Tibial nerve (tissue), 4 donors: ENCODE data around the gene RAB42.

Experiments used
- EP300 ChIP-seq, 2 donors: sonication (generic); formaldehyde crosslinking; IDR thresholded peaks; one replicate each; pipeline ENCODE4 v1.6.1; 2017; ENCODE audit warnings: antibody characterized with exemption in 2 of 2, mild to moderate bottlenecking in 1 of 2
- POLR2A ChIP-seq, 2 donors: fragments of 450-650 bp; IDR thresholded peaks; one replicate each; pipeline ENCODE4 v1.6.1; 2017; ENCODE audit warnings: antibody characterized with exemption in 2 of 2, mild to moderate bottlenecking in 2 of 2, moderate library complexity in 2 of 2
- TF ChIP-seq, protein P1 (sequence below), 5 experiments: fragments of 200-600 bp in 3 of 5; fragments of 450-650 bp in 2 of 5; sonication (generic) in 3 of 5; IDR thresholded peaks; one replicate each; pipeline ENCODE4 v1.5.1; 2016 to 2019; ENCODE audit warnings: antibody characterized with exemption in 5 of 5, mild to moderate bottlenecking in 3 of 5, moderate library complexity in 2 of 5

- TF ChIP-seq, protein P1, sequence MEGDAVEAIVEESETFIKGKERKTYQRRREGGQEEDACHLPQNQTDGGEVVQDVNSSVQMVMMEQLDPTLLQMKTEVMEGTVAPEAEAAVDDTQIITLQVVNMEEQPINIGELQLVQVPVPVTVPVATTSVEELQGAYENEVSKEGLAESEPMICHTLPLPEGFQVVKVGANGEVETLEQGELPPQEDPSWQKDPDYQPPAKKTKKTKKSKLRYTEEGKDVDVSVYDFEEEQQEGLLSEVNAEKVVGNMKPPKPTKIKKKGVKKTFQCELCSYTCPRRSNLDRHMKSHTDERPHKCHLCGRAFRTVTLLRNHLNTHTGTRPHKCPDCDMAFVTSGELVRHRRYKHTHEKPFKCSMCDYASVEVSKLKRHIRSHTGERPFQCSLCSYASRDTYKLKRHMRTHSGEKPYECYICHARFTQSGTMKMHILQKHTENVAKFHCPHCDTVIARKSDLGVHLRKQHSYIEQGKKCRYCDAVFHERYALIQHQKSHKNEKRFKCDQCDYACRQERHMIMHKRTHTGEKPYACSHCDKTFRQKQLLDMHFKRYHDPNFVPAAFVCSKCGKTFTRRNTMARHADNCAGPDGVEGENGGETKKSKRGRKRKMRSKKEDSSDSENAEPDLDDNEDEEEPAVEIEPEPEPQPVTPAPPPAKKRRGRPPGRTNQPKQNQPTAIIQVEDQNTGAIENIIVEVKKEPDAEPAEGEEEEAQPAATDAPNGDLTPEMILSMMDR (IDR thresholded peaks at IDR 0.05) = no peak
- TF ChIP-seq POLR2A (IDR thresholded peaks at IDR 0.05) = no peak
- no peak for TF ChIP-seq EP300 (IDR thresholded peaks at IDR 0.05)
These were observed 52.4 kb downstream of the RAB42 start for GRCh38 chr1:28644494-28644893.
